ENCODE measurements around the gene MRPL30. TPM values are rescaled to one million over a fixed set of nuclear protein-coding genes. Genes with fewer than 3 reads are reported as not detected.

MRPL30 gene
- total and polyA plus RNA-seq, 2 of the 8 experiments (the other 6 are each of a cell fraction or from before 2014, with no cell fraction given) = 22.3 to 46.2 TPM

- no peak for TF ChIP-seq CTCF (IDR thresholded peaks at IDR 0.05; ENCODE audit: control extremely low read depth in 1 of 3, insufficient read depth in 1 of 3, low read depth in 1 of 3, low read length in 3 of 3)
- TF ChIP-seq POU5F1 (IDR thresholded peaks at IDR 0.05; ENCODE audit: low read depth, low read length) = no peak
- TF ChIP-seq SP1 (IDR thresholded peaks at IDR 0.05; ENCODE audit: low read depth, low read length) = no peak
- TF ChIP-seq YY1 (IDR thresholded peaks at IDR 0.05; ENCODE audit: low read depth, low read length) = no peak
- no peak for TF ChIP-seq MAFK (IDR thresholded peaks at IDR 0.05; ENCODE audit: low read depth, low read length)
Measured at GRCh38 chr2:99139003-99139402, 42.0 kb upstream of the MRPL30 start (continued).
